HG03095 (cell line): Measurements from ENCODE around the gene RIPK1.
"Not testable (repeated sequence)": the region's sequence is repeated elsewhere in the genome, so short reads cannot be mapped to it uniquely, and the experiment has no call there.

Source experiments
- ATAC-seq: cut with Tn5 transposase; IDR thresholded peaks from one replicate; pipeline ENCODE4 v1.9.1; 2021; ENCODE audit warnings: moderate library complexity; ENCODE audit not compliant: unreplicated experiment

RIPK1 gene

DNA sequence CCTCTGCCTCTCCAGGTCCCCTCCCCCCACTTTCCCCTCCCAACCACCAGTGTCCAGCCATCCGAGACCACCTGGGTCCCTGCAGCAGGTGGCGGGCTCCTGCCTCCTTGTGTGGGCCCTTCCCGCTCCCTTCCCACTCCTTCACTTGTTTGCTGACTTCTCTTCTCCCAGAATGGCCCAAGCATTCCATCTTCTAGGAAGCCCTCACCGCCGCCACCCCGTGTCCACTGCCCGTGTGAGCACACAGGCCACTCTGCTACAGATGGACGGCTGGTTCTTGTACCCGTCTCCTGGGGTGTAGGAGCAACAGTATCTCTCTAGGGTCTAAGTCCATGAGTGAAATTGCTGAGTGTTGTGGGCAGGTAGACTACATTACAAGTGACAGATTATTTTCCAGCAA lies 65.2 kb downstream of the RIPK1 start:
- ATAC-seq: no peak

DNA sequence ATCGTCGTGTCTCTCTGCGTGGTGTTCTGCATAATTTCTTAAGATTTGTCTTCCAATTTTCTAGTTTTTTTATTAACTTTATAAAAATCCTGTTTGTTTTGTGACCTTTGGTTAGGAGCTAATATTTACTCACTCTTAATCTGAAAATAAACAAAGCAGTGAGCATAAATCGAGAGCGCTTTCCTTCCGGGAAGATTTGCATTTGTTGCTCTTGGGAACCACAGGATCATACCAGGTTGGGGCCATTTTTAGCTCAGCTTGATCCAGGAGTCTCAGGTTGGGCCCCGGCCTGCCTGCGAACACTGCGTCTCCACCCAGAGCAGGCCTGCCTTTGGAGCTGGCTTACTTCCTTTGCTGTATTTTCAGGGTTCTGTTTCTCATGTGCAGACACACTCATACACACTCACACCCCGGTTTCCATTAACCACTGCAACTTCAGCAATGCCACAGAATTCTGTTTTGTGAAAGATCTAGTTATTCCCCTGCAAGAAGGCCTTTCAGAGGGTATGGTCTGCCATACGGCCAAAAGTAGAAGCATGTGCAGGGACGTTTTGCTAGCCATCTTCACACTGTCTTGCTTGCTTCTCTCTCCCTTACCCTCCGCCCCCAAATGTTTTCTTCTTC lies 67.5 kb downstream of the RIPK1 start:
- ATAC-seq: no peak

DNA sequence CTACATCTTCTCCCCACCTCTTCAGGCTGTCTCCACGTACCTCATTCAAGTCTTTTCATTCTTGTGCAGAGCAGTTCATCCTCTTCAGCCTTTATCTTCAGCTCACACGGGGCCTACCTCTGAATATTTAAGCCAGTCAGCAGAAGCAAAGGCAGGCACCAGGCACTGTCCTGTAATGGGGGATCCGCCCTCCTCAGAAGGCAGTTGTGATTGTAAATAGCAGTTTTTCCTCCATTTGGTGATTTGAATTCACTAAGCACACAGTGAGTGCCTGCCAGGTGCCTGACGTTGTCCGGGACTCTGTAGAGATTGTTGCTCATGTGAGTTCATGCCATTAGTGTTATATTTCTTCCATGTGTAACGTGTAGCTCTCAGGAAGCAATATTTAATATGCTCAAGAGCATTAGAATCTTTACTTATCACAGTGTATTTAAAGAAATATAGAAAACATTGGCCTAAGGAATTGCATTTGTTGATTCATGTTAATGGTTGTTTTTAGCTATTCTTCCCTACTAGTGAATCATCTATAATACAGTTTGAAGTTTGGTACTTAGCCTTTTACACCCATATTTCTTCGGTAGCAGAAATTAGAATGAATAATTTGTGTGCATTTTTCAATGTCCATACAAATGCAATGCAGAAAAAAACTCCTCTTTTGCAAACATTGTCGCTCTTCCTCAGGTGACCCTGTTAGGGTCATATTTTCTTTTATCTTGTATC lies 68.2 kb downstream of the RIPK1 start:
- no peak for ATAC-seq

DNA sequence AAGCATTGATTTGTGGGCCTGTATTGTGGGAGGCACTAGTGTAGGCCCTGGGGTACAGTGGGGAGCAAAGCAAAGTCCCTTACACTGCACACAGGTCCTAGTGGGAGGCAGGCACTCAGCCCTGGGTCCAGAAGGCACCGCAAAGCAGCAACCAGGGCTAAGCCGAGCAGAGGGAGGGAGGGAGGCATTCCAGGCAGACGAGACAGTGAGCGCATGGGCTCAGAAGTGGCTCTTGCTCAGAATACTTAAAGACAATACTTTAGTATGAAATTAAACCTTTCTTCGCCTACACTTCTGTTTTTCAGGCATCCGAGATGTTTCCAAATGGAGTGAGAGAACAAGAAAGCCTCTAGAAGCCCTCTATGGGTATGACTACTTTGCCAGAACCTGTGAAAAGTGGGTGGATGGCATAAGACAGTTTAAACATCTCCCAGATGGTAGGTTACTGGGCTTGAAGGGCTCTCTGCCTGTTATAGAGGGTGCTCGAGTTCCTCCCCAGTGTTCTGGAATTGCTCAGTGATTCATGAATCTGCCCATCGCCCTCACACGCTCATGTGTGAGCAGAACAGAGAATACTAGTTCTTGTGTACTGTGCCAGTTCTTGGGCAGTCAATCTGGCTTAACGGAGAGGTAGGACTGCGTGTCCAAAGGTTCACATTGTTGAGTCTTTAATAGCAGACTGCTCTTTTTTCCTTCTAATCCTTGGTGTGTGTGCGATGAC lies 68.9 kb downstream of the RIPK1 start:
- ATAC-seq: no peak

DNA sequence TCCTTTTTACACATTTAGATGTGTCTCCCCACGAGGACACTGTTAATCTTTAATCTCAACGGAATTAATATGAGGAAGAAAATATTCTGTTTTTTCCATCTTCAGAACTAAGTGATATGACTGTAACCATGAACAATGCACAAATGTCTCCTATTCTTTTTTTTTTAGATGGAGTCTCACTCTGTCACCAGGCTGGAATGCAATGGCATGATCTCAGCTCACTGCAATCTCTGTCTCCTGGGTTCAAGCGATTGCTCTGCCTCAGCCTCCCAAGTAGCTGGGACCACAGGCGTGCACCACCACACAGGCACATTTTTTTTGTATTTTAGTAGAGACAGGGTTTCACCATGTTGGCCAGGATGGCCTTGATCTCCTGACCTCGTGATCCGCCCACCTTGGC lies 69.6 kb downstream of the RIPK1 start:
- not testable (repeated sequence) for ATAC-seq

DNA sequence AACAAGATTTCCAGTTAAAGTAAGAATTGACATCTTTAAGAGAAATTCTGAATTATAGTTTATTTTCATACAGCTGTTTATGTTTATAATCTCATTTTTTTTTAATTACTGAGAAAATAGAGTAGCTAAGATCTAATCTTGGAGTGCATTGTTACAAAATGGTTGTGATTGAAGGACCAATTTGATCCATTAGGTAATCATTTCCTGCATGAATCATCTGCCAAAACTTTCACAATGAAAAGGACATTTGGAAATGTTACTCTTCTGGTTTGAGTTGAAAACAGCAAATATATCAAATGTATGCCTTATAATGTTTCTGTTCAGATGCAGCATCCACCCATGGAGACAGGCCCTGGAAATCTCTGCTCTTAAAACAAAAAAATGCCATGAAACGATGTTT lies 70.0 kb downstream of the RIPK1 start:
- ATAC-seq: no peak

DNA sequence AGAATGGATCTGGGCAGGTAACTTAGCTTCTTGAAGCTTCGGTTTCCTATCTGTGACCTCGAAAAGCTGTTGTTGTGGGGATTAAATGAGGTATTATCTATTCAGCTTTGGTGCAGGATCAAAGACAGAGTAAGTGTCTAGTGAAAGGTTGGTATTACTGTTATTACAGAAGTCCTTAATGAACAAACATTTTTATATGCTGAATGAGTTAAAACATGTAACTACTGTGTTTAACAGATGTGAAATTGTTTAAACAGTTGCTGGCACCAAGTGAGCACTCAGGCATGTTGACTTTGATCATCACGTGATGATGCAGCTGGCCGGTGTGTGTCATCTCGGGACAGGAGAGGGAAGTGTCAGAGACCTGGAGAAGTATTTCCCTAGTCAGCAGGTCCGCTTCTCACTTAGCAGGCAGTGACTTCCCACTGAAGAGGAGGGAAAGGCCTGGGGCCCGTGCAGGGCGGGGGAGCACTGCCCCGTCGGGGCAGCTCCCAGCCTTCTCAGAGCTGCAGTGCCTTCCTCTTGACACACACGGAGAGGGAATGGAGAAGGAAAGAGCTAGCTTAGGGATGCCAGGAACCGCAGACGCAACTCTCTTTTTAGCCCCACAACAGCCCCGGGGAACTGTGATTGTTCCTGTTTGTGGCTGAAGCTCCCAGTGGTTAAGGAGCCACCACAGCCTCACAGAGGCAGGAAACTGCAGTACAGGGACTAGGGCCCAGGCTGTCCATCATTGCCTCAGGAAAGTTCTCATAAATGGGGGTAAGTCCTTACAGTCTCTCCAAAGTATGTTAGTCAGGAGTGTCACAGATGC lies 71.0 kb downstream of the RIPK1 start:
- ATAC-seq: no peak

DNA sequence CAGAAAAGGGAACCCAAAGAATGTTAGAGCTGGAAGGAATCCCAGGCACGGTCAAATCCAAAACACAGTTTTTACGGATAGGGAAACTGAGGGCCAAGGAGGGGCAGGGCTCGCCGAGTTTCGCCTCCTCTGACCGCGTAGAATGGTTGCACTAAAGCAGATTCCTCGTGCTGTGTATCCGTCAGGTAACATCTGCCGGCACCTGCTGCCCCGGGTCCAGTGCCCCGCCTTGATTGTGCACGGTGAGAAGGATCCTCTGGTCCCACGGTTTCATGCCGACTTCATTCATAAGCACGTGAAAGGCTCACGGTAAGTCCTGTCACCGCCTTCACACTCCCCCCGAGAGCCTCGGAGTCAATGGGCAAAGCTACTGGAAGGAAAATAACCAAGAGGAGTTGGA lies 71.9 kb downstream of the RIPK1 start:
- no peak for ATAC-seq

DNA sequence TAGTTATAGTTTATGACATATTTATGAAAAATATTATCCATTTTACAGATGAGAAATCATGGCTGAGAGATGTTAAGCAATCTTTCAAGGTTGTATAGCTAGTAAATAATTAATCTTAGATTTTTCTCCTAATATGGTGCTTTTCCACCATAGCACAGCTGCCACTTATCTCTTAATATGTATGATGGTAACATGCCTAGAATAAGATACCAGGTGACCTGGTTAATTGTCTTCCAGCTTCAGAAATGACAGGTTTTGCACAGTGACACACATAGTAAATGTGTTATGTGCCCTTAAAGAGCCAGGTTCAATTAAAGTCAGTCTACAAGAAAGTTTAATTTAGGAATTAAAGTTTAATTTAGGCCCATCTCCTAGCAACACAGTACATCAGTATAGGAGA lies 74.2 kb downstream of the RIPK1 start:
- no peak for ATAC-seq

DNA sequence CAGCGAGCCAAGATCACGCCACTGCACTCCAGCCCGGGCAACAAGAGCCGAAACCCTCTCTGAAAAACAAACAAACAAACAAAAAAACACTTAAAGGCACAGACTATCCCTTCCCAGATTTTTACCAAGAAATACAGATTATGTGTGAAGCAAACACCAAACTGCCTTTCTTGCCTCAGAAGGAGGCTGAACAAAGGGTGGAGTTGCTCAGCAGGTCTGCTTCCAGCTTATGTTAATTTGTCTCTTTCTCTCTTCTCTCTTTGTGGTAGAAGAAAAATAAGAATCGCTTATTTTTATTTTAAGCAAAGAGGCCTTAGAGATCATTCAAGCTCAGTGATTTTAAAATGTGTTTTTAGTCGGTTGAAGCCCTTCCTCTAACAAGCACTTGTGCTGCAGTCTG lies 74.9 kb downstream of the RIPK1 start:
- no peak for ATAC-seq

DNA sequence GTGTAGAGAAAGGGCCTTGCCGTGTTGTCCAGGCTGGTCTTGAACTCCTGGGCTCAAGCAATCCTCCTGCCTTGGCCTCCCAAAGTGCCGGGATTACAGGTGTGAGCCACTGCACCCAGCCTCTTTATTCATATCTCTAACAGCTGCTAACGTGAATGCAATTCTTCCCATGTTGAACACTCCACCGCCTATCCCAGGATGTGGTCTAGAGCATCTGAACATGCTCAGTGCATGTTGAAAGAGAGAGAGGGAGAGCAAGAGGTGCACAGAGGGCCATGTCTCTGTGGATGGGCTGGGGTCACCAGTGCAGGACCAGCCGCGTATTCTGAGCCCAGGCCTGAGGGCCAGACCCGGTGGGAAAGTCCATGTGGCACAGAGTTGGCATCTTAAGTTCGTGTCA lies 76.3 kb downstream of the RIPK1 start:
- no peak for ATAC-seq

DNA sequence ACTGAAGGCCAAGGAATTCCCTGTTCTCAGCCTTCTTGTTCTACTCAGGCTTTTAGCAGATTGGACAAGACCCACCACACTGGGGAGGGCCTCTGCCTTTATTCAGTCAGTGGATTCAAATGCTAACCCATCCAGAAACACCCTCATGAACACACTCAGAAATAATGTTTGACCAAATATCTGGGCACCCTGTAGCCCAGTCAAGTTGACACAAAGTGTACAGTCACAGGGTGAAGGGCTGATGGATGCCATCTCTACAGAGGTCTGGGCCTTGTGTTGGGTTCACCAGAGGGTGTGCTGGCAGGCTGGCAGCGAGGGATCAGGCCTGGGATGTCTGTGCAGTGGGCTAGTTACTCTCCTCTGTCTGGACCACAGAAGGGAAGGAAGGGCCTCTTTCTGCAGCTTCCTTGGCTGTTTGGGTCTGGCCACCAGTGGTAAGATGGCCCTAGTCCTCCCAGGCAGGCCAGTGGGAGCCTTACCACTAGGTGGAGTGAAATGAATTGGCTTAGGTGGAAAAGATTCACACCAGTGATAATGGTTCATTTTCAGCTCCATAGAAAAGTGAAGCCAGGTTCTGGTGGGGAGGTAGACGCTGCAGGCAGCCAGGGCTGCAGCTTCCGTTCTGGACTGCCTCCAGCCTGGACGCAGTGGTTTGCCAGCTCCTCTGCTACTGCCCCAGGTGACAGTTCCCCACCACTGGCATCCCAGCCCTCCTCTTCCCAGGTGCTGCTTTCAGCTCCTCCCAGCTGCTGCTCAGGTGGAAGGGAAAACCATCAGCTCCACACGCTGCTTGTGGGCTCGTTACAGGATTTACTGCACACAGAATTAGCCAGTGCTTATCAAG lies 79.8 kb downstream of the RIPK1 start:
- ATAC-seq: no peak

DNA sequence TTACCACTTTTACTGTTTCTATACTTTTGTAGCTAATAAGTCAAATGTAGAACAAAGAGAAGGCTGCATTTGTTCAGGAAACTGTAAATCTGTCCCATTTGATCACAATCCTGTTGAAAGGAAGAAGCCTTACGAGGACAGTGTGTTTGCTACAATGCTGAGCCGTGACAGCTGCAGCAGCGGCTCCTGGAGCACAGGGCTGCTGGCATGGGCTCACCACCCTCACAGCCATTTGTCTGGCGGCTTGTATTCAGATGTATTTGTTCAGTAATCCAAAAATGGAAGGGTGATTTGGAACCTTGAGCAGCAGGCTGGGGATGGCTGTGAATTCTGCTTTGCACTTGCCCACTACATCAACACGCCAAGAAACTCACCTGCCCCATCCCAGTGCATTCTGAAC lies 83.4 kb downstream of the RIPK1 start:
- no peak for ATAC-seq

DNA sequence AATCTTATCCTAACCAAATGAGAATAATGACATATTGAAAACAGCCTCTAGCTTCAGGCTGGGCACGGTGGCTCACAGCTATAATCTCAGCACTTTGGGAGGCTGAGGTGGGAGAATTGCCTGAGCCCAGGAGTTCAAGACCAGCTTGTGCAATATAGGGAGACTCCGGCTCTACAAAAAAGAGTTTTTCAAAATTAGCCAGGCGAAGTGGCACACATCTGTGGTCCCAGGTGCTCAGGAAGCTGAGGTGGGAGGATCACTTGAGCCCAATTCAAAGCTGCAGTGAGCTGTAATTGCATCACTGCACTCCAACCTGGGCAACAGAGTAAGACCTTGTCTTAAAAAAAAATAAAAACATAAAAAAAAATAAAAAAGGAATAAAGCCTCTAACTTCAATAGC lies 84.4 kb downstream of the RIPK1 start:
- ATAC-seq: no peak

DNA sequence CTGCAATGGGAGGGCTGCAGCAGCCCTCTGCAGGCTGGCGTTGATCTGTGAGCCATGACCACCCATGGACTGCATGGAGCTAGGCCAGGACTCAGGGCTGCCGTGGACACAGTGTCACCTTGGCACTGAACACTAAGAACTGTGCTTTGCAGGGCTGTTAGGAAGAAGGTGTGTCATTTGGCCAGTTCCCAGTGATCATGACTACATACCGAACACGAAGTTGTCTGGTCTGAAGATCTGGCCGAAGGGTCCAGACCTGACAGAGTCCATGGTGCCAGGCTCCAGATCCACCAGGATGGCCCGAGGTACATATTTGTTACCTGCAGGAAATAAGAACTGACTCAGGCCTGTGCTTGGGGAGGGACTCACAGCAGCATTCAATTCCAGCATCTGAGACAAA lies 87.1 kb downstream of the RIPK1 start:
- not testable (repeated sequence) for ATAC-seq

DNA sequence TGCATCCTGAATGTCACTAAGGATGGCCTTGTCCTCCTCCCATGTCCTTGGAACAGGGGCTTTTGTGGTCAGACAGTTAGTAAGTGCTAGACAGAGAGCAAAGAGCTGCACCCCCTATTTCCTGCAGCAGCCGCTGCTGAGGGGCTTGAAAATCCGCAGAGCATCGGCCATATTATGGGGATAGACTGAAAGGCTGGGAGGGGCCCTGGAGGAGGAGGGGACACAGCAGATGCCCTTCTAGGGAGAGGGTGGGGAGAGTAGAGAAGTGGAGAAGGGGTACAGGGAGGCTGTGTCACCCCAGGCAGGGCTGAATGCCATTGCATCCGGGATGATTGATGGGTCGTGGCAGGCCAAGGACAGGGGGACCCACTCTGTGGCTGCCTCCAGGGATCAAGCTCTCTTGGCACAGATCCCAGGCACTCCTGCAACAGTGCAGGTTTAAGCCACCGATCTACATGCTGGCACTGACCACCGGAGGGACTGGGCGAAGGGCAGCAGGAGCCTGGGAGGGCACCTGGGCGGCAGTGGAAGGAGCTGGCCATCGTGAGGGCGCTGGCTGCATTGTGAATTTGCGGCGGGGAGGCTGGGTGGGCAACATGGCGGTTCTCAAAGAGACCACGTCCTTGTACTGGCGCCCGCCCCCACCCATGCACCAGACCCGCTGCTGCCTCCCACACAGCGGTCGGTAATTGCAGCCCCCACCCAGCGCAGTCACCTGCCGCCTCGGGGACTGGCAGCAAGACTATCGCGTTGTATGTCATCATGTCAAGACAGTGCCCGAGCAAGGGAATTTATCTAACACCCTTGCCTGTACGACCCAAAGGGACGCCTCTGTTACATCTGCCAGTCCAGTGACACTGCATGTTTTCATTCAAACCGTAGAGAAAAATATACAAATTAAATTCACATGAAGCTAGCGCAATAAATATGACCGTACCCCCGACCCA lies 88.2 kb downstream of the RIPK1 start:
- not testable (repeated sequence) for ATAC-seq

DNA sequence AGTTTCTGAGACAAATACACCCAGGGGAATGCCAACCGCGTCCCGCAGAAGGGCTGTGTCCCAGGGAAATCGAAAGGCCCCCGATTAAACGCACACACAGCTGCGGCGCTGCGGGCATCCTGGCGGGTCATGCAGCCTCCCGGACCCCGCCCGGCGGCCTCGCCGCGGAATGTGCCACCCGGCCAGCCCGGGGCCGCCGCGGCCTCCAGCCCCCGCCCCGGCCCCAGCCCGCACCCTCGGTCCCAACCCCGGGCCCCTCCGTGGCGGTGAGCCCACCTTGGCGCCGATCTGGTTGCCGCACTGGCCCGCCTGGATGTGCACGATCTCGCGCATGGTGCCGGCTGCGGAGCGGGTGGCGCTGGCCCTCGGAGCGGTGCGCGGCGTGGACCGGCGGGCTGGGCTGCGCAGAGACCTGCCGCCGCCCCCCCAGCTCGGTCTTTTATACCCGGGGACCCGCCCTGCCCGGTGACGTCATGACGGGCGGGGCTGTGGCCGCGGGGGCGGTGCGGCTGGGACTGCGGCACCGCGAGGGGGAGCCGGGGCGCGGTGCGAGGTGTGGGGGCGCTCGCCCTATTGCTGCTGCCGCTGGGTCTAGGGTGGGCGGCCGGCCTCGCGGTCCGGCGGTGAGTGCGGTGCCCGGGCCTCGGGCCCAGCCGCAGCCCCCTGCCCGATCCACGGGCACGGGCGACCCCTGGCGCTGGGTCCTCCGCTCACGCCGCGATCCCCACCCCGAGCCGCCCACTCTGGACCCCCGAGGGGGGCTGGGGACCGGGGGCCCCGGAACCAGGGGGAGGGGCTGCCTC lies 89.0 kb downstream of the RIPK1 start, which contains the start of gene TUBB2A:
Gene TUBB2A, minus strand, starts transcription at position 414 of the 803 bp plus-strand sequence. Its CDS starts 81 bp downstream, at position 333.
- ATAC-seq: peak; percentile 72
